SK-N-SH (cell line): Measurements from ENCODE around the gene CHST3.

Experiments used
- CTCF ChIP-seq: fragments of 200-600 bp; sonication (generic); IDR thresholded peaks from 2 replicates; pipeline ENCODE4 v1.6.1; 2017; ENCODE audit warnings: antibody characterized with exemption, mild to moderate bottlenecking, moderate library complexity
- EZH2phosphoT487 ChIP-seq: fragments of 200-600 bp; sonication (generic); IDR thresholded peaks from 2 replicates; pipeline ENCODE4 v1.6.1; 2017; ENCODE audit warnings: low read depth, mixed run types, mild to moderate bottlenecking, antibody characterized with exemption, moderate library complexity, borderline replicate concordance
- GATA2 ChIP-seq: sonication (generic); formaldehyde crosslinking; IDR thresholded peaks from 2 replicates; pipeline ENCODE4 v1.5.0; 2020; ENCODE audit warnings: mild to moderate bottlenecking, missing genetic modification reagents
- MXI1 ChIP-seq: IDR thresholded peaks from 2 replicates; pipeline ENCODE4 v1.6.1; 2012; ENCODE audit warnings: mild to moderate bottlenecking, low read depth, low read length, improper control_type of control experiment
- NRF1 ChIP-seq: IDR thresholded peaks from 2 replicates; pipeline ENCODE4 v1.6.1; 2012; ENCODE audit warnings: low read depth, mild to moderate bottlenecking, low read length
- POLR2AphosphoS5 ChIP-seq: IDR thresholded peaks from 2 replicates; pipeline ENCODE4 v1.6.1; 2012; ENCODE audit warnings: low read depth, low read length
- RAD21 ChIP-seq: IDR thresholded peaks from 2 replicates; pipeline ENCODE4 v1.6.1; 2012; ENCODE audit warnings: mild to moderate bottlenecking, low read length
- RXRA ChIP-seq: IDR thresholded peaks from 2 replicates; pipeline ENCODE4 v1.4.0; 2012; ENCODE audit warnings: low read depth, mild to moderate bottlenecking, borderline replicate concordance
- YY1 ChIP-seq: IDR thresholded peaks from 2 replicates; pipeline ENCODE4 v1.4.0; 2012; ENCODE audit warnings: low read depth, mild to moderate bottlenecking
- TF ChIP-seq, protein P1 (sequence below): IDR thresholded peaks from 2 replicates; pipeline ENCODE4 v1.6.1; 2012; ENCODE audit warnings: mild to moderate bottlenecking, low read depth, low read length, moderate library complexity

DNA sequence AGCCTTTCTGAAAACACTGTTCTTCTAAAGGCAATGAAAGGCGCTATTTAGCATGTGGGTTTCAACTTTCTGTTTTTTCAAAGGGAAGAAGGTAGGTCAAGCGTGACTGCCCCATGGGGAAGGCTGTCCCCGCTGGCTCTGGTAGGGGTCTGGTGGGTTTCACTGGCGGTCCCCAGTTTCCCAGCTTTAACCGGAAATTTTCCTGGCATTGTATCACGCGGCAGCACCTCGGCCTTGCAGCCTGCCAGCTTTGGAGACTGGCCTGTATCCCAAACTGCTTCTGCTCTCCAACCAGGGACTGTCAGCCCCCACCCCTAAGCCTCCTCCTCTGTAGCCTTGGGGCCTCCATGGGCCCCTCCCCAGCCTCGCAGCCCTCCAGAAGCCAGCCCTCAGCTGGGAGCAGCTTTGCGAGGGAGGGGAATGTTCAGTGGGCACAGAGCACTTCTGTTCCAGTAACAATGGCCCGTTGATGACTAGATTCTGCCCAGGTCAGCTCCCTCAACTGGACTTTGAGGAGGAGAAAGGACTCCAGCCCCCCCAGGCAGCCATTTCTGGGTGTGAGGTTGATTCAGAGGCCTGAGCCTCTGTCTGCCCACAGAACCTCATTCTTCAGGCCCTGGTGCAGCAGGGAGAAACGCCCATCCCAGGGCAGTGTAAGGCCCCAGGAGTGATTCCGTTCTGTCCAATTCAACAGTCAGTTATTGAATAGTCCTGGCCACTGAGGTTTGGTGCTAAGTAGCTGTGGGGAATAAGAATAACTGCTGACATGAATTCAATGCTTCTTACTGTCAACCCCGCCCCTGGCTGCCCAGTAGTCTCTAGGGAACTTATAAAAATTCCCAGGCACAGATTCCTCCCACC, 17.1 kb downstream of the CHST3 start:
- TF ChIP-seq GATA2 (CRISPR knock-in tag), result no peak
- TF ChIP-seq, protein P1, sequence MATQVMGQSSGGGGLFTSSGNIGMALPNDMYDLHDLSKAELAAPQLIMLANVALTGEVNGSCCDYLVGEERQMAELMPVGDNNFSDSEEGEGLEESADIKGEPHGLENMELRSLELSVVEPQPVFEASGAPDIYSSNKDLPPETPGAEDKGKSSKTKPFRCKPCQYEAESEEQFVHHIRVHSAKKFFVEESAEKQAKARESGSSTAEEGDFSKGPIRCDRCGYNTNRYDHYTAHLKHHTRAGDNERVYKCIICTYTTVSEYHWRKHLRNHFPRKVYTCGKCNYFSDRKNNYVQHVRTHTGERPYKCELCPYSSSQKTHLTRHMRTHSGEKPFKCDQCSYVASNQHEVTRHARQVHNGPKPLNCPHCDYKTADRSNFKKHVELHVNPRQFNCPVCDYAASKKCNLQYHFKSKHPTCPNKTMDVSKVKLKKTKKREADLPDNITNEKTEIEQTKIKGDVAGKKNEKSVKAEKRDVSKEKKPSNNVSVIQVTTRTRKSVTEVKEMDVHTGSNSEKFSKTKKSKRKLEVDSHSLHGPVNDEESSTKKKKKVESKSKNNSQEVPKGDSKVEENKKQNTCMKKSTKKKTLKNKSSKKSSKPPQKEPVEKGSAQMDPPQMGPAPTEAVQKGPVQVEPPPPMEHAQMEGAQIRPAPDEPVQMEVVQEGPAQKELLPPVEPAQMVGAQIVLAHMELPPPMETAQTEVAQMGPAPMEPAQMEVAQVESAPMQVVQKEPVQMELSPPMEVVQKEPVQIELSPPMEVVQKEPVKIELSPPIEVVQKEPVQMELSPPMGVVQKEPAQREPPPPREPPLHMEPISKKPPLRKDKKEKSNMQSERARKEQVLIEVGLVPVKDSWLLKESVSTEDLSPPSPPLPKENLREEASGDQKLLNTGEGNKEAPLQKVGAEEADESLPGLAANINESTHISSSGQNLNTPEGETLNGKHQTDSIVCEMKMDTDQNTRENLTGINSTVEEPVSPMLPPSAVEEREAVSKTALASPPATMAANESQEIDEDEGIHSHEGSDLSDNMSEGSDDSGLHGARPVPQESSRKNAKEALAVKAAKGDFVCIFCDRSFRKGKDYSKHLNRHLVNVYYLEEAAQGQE, result no peak
- no peak for TF ChIP-seq YY1
- no peak for TF ChIP-seq POLR2AphosphoS5
- no peak for TF ChIP-seq CTCF
- TF ChIP-seq EZH2phosphoT487, result no peak
- no peak for TF ChIP-seq MXI1
- no peak for TF ChIP-seq NRF1
- no peak for TF ChIP-seq RAD21
- TF ChIP-seq RXRA, result no peak
